Neural progenitor cell (in vitro differentiated cells): ENCODE results near the gene USP32. TPM values are rescaled to one million over a fixed set of nuclear protein-coding genes. Genes with fewer than 3 reads are reported as not detected.
A peak's percentile ranks its signal among the peaks of the same experiment; 100 is the strongest.

Experiments
- DNase-seq: peaks from one replicate; pipeline ENCODE4 v3.0.0-alpha.2; 2016; ENCODE audit warnings: low spot score
- H2AFZ ChIP-seq: fragments of 200-600 bp; sonication (generic); replicated peaks from 2 replicates; pipeline ENCODE4 v1.6.1; 2016; ENCODE audit warnings: antibody characterized with exemption
- H3F3A ChIP-seq: fragments of 200-600 bp; sonication (generic); 2 replicates; pipeline ENCODE4 v1.6.1; 2016; ENCODE audit warnings: antibody characterized with exemption, low read depth
- H3K27ac ChIP-seq: fragments of 200-600 bp; sonication (generic); 2 replicates; pipeline ENCODE4 v1.5.1; 2016; ENCODE audit warnings: mild to moderate bottlenecking
- H3K27me3 ChIP-seq: fragments of 200-600 bp; sonication (generic); 2 replicates; pipeline ENCODE4 v1.6.1; 2016; ENCODE audit warnings: mild to moderate bottlenecking, moderate library complexity
- H3K36me3 ChIP-seq: fragments of 200-600 bp; sonication (generic); 2 replicates; pipeline ENCODE4 v1.5.1; 2016
- H3K4me1 ChIP-seq: fragments of 200-600 bp; sonication (generic); 2 replicates; pipeline ENCODE4 v1.6.1; 2016; ENCODE audit warnings: mixed run types
- H3K4me2 ChIP-seq: fragments of 200-600 bp; sonication (generic); 2 replicates; pipeline ENCODE4 v1.6.1; 2016
- H3K4me3 ChIP-seq: fragments of 200-600 bp; sonication (generic); 2 replicates; pipeline ENCODE4 v1.5.1; 2016
- H3K79me2 ChIP-seq: fragments of 200-600 bp; sonication (generic); 2 replicates; pipeline ENCODE4 v1.6.1; 2016; ENCODE audit warnings: low read depth
- H3K9ac ChIP-seq: fragments of 200-600 bp; sonication (generic); 2 replicates; pipeline ENCODE4 v1.6.1; 2016
- H3K9me3 ChIP-seq: fragments of 200-600 bp; sonication (generic); 2 replicates; pipeline ENCODE4 v1.5.1; 2016; ENCODE audit warnings: low read depth
- H4K20me1 ChIP-seq: fragments of 200-600 bp; sonication (generic); 2 replicates; pipeline ENCODE4 v1.6.1; 2016; ENCODE audit warnings: low read depth
- H3K27ac Mint-ChIP-seq: 3 replicates; pipeline ENCODE4 v1.8.0; 2021; ENCODE audit warnings: mixed read lengths
- H3K27me3 Mint-ChIP-seq: 2 replicates; pipeline ENCODE4 v1.8.0; 2022; ENCODE audit warnings: low read depth, mild to moderate bottlenecking, inconsistent platforms, moderate library complexity, mixed read lengths; ENCODE audit not compliant: insufficient read depth
- H3K36me3 Mint-ChIP-seq: 3 replicates; pipeline ENCODE4 v1.8.0; 2021; ENCODE audit warnings: mixed read lengths
- H3K4me1 Mint-ChIP-seq: 3 replicates; pipeline ENCODE4 v1.8.0; 2021; ENCODE audit warnings: mixed read lengths
- H3K4me3 Mint-ChIP-seq: 3 replicates; pipeline ENCODE4 v1.8.0; 2021; ENCODE audit warnings: mild to moderate bottlenecking, moderate library complexity, mixed read lengths
- H3K9me3 Mint-ChIP-seq: 3 replicates; pipeline ENCODE4 v1.8.0; 2020; ENCODE audit warnings: mixed read lengths
- EZH2 ChIP-seq: fragments of 200-600 bp; sonication (generic); IDR thresholded peaks from 2 replicates; pipeline ENCODE4 v1.6.1; 2017; ENCODE audit warnings: antibody characterized with exemption, mild to moderate bottlenecking, moderate library complexity
- EZH2phosphoT487 ChIP-seq: fragments of 200-600 bp; sonication (generic); IDR thresholded peaks from 2 replicates; pipeline ENCODE4 v1.6.1; 2017; ENCODE audit warnings: antibody characterized with exemption
- total RNA-seq: library from RNA; depleted of rRNA; stranded (reverse); fragments of >200 nt; gene quantifications from 2 replicates; pipeline ENCODE4 v1.2.3, GENCODE V29; 2015; ENCODE audit warnings: low replicate concordance
- TF ChIP-seq, protein P1 (sequence below): fragments of 200-600 bp; sonication (generic); IDR thresholded peaks from 2 replicates; pipeline ENCODE4 v1.5.1; 2017; ENCODE audit warnings: antibody characterized with exemption, mild to moderate bottlenecking

Gene USP32
- total RNA-seq, 1 donor from 2014 or later, result 45.0 TPM

DNA sequence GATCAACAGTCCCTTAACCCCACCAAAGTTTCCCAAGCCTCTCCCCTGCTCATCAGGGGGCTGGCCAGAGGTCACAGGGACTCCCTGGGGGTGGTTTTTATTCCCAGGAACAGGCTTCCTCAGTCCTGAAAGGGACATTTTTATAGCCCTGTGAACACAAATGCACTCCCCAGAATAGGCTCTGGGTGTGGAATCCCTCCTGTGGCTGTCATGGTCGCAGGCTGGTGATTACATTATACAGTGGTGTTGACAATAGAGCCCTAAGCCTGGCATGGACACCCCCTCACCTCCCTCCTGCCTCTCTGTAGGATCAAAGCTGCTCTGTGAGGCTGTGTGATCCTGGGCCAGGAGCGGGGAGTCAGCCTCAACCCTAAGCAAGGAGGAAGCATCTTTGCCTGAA lies 243.6 kb downstream of the USP32 start:
- Mint-ChIP-seq H3K36me3 (no peaks in the 10 kb centered on the region), H3K4me3 (no peak overlapping the region), H3K27ac (no peak overlapping the region), H3K9me3 (no peaks in the 10 kb centered on the region), H3K4me1 (peaks cover 48% of the 10 kb centered on the region), H3K27me3 (peaks cover 45% of the 10 kb centered on the region)
- H4K20me1 ChIP-seq, result peaks cover 5% of the 10 kb centered on the region
- no peak overlapping the region for H2AFZ ChIP-seq
- no peaks in the 10 kb centered on the region for H3K9me3 ChIP-seq
- H3K27ac ChIP-seq, result no peak overlapping the region
- H3K27me3 ChIP-seq, result peaks cover 29% of the 10 kb centered on the region
- H3K79me2 ChIP-seq, result no peaks in the 10 kb centered on the region
- DNase-seq, result peak; percentile 53
- H3K9ac ChIP-seq, result no peak overlapping the region
- no peaks in the 10 kb centered on the region for H3K36me3 ChIP-seq
- H3K4me2 ChIP-seq, result peak overlapping the region; percentile 85
- peaks cover 65% of the 10 kb centered on the region for H3F3A ChIP-seq
- TF ChIP-seq EZH2 (no peak), EZH2phosphoT487 (no peak)
- TF ChIP-seq, protein P1, sequence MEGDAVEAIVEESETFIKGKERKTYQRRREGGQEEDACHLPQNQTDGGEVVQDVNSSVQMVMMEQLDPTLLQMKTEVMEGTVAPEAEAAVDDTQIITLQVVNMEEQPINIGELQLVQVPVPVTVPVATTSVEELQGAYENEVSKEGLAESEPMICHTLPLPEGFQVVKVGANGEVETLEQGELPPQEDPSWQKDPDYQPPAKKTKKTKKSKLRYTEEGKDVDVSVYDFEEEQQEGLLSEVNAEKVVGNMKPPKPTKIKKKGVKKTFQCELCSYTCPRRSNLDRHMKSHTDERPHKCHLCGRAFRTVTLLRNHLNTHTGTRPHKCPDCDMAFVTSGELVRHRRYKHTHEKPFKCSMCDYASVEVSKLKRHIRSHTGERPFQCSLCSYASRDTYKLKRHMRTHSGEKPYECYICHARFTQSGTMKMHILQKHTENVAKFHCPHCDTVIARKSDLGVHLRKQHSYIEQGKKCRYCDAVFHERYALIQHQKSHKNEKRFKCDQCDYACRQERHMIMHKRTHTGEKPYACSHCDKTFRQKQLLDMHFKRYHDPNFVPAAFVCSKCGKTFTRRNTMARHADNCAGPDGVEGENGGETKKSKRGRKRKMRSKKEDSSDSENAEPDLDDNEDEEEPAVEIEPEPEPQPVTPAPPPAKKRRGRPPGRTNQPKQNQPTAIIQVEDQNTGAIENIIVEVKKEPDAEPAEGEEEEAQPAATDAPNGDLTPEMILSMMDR, result no peak
- H3K4me1 ChIP-seq, result peaks cover 57% of the 10 kb centered on the region
- H3K4me3 ChIP-seq, result no peak overlapping the region

GRCh38 chr17:60147553-60148223 lies 244.2 kb downstream of the USP32 start:
- Histone ChIP-seq H3K4me3 (no peak overlapping the region), H3F3A (peaks cover 72% of the 10 kb centered on the region), H4K20me1 (peaks cover 5% of the 10 kb centered on the region), H2AFZ (no peak overlapping the region), H3K4me1 (peaks cover 62% of the 10 kb centered on the region), H3K27ac (no peak overlapping the region), H3K79me2 (no peaks in the 10 kb centered on the region), H3K9me3 (no peaks in the 10 kb centered on the region), H3K27me3 (peaks cover 29% of the 10 kb centered on the region), H3K9ac (no peak overlapping the region), H3K36me3 (no peaks in the 10 kb centered on the region), H3K4me2 (no peak overlapping the region)
- Mint-ChIP-seq H3K27me3 (peaks cover 41% of the 10 kb centered on the region), H3K9me3 (no peaks in the 10 kb centered on the region), H3K27ac (no peak overlapping the region), H3K4me3 (no peak overlapping the region), H3K4me1 (peaks cover 55% of the 10 kb centered on the region), H3K36me3 (no peaks in the 10 kb centered on the region)
- DNase-seq, result no peak
- TF ChIP-seq EZH2, result no peak
- TF ChIP-seq EZH2phosphoT487, result no peak
- TF ChIP-seq, protein P1, result no peak

DNA sequence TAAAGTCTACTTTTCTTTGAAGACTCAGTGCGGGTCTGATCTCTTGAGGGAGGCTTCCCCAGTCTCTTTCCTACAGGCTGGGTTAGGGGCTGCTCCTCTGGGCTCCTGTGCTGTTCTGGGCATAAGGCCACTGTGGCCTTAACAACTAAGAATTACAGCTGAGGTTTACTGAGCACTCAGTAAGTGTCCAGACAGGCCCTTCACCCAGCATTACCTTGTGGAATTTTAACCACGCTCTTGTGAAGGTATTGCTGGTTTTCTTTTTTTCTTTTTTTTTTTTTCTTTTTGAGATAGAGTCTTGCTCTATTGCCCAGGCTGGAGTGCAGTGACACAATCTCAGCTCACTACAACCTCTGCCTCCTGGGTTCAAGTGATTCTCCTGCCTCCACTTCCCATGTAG lies 245.7 kb downstream of the USP32 start:
- H3K4me1 Mint-ChIP-seq, result peaks cover 64% of the 10 kb centered on the region
- H3K27ac Mint-ChIP-seq, result peak overlapping the region; percentile 34

More for the DNA sequence above, 245.7 kb downstream of the USP32 start:
- Mint-ChIP-seq H3K4me3 (peak overlapping the region; percentile 73), H3K36me3 (no peaks in the 10 kb centered on the region), H3K9me3 (no peaks in the 10 kb centered on the region), H3K27me3 (peaks cover 40% of the 10 kb centered on the region)
- H4K20me1 ChIP-seq, result peaks cover 1% of the 10 kb centered on the region
- H2AFZ ChIP-seq, result no peak overlapping the region
- peak overlapping the region; percentile 92 for H3K27ac ChIP-seq
- DNase-seq, result no peak
- peaks cover 31% of the 10 kb centered on the region for H3K27me3 ChIP-seq
- no peak overlapping the region for H3K9ac ChIP-seq
- H3K9me3 ChIP-seq, result no peaks in the 10 kb centered on the region
- peaks cover 78% of the 10 kb centered on the region for H3F3A ChIP-seq
- peak overlapping the region; percentile 71 for H3K4me2 ChIP-seq
- no peak overlapping the region for H3K4me3 ChIP-seq
- H3K4me1 ChIP-seq, result peaks cover 73% of the 10 kb centered on the region
- no peaks in the 10 kb centered on the region for H3K79me2 ChIP-seq
- TF ChIP-seq, protein P1, result no peak
- TF ChIP-seq EZH2 (no peak), EZH2phosphoT487 (no peak)
- no peaks in the 10 kb centered on the region for H3K36me3 ChIP-seq
